ENCODE measurements around the gene LY86.
A peak's percentile ranks its signal among the peaks of the same experiment; 100 is the strongest.

Gene LY86

DNA sequence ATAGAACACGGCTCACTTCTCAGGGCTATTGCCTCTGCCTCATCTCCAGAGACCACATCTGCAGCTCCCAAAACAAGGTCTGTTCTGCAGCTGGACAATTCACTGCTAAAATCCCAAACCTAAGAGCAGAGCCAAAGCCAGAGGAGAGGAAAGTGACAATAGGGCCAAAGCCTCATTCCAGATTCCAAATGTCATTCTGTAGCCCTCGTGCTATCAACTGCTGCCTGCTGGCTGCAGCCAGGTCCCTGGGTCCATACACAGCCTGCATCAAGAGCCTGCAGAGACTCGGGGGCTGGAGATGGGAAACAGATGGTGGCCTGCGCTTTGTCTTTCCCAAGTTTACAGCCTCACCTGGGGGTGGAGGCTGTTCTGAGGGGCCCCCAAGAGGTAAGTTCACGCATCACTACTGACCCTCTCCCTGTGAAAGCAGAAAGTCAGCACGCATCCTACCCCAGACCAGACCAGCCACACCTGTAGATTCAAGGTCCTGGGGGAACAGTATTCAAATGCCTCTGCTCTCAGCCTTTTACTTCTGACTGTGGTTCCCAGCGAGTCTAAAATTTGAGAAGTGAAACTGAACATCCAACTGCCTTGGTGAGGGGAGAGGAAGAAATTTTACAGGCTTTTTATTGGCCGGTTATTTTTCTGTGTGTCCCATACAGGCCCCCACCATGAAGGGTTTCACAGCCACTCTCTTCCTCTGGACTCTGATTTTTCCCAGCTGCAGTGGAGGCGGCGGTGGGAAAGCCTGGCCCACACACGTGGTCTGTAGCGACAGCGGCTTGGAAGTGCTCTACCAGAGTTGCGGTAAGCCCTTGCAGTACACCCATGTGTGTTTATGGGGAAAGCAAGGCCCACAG is at the start of gene LY86:
Gene LY86 (plus strand): TSS at position 657 of the 860 bp plus-strand sequence. CDS start 15 bp downstream, at position 672.
- no peak for DNase-seq (ENCODE audit: insufficient read length, low spot score)

DNA sequence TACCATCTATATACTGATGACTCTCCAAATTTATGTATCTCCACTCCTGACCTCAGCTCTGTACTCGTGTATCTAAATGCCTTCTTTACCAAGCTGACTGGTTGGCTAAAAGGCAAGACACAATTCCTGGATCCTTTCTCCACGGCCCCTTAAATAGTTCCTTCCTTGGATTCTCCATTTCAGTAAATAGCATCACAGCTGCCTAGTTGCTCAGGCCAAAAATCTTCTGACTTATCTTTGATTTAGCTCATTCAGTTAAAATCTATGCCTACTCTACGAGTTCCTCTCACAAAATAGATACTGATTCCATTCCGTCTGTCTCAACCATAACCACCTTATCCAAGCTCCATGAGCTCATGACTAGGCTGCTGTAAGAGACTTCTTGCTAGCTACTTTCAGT is 49.5 kb upstream of the LY86 start:
- FAIRE-seq (no peak), DNase-seq (ENCODE audit: insufficient read length, low spot score) (no peak)

More for the DNA sequence above, at the start of gene LY86:
- FAIRE-seq = peak; percentile 100

DNA sequence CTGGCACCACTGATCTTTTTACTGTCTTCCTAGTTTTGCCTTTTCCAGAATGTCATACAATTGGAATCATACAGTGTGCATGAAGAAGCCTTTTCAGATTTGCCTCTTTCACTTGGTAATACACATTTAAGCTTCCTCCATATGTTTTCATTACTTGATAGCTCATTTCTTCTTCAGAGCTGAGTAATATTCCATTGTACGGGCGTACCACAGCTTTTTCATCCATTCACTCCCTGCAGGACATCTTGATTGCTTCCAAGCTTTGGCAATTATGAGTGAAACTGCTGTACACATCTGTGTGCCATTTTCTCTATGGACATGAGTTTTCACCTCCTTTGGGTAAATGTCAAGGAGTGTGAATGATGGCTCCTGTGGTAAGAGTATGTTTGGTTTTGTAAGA is 46.2 kb upstream of the LY86 start:
- FAIRE-seq (no peak), DNase-seq (ENCODE audit: insufficient read length, low spot score) (no peak)

DNA sequence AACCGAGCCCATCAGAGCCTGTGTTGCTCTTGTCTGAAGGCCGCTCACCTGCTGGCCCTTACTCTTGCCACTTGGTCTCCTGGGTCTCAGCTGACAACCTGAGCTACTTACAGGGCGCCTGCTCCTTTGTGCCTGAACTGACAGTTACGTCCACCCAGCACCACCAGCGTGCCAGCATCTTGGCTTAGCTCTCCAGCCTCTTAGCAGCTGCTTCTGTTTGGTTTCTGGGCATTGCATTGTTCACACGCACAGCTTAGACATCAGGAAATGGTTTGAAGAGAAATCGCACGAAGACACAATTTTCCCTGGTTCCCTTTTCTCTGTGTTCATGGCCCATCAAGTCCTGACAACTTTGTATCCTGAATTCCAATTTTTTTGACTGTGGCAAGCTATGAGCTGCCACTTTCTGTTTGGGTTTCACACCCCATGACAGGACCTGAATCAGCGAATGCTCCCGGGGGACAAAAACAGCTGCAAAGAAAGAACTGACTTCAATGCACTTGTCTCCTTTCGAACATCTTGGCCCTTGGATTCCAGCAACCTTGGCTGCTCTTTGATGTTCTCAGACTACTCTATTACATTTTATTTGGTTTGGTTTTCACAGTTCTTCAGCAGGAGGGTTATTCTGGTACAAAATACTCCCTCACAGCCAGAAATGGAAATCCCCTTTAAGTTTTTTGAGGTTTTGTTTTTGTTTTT is 45.2 kb upstream of the LY86 start:
- peak; percentile 21 for FAIRE-seq
- DNase-seq (ENCODE audit: insufficient read length, low spot score) = peak; percentile 15

DNA sequence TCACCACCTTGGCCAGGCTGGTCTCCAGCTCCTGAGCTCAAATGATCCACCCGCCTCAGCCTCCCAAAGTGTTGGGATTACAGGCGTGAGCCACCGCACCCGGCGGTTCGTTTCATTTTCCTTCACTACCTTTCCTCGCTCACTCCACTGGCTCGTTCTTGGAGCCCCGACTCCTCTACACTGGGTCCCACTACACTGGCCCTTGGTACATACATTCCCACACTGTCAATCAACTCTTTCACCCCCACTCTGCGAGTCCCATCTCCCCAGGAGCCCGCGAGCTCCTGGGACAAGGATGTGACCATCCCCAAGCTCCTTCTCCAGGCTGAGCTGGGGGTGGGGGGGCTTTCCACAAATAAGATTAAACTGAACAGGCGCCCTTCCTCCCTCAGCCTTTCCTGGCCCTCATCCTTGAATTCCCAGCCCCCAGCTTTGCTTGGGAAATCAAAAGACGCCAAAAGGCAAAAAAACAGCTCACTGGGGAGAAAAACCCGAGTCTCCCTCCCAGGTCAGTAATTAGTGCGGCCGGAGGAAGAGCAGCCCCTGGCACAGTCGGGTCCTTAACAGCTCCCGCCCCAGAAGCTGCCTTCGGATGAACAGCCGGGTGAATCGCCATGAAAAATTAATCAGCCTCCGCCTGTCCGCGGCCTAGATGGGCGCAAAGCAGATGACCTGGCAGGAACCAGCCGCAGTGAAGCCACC is 42.8 kb upstream of the LY86 start:
- no peak for DNase-seq (ENCODE audit: insufficient read length, low spot score)
- no peak for FAIRE-seq

DNA sequence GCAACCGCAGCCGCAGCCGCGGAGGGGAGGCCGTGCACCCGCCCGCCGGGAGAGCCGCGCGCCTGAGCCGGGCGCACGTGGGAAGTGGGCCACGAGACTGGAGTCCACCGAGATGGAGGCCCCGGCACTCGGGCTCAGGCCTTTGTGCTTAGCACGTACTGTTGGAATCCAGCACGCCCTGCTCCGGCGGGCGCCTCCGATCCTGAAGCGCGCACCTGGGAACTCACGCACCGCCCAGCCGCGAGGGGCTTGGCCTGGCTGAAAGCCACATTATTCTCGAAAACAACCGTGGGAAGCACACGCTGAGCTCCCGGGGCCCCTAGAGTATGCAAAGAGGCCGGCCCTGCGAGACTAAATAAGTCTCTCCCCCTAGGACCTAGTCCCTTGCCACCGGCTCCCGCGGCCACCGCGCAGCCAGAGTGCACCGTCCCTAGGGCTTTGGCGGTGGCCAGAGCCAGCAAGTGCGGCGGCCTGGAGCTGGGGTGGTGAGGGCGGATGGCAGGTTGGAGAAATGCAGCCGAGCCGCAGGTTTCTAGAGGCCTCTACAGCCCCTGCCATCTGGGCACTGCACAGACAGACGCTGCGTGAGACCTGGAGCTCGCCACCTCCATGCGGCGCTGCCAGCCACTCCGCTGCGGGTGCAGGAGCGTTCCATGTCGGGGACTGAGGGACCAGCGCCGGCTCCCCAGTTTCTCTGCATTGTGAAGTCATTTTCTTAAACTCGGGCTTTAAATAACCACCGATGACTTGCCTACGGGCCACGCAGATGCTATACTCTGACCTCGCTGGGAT is 42.0 kb upstream of the LY86 start:
- DNase-seq (ENCODE audit: insufficient read length, low spot score) (peak; percentile 36), FAIRE-seq (peak; percentile 59)

DNA sequence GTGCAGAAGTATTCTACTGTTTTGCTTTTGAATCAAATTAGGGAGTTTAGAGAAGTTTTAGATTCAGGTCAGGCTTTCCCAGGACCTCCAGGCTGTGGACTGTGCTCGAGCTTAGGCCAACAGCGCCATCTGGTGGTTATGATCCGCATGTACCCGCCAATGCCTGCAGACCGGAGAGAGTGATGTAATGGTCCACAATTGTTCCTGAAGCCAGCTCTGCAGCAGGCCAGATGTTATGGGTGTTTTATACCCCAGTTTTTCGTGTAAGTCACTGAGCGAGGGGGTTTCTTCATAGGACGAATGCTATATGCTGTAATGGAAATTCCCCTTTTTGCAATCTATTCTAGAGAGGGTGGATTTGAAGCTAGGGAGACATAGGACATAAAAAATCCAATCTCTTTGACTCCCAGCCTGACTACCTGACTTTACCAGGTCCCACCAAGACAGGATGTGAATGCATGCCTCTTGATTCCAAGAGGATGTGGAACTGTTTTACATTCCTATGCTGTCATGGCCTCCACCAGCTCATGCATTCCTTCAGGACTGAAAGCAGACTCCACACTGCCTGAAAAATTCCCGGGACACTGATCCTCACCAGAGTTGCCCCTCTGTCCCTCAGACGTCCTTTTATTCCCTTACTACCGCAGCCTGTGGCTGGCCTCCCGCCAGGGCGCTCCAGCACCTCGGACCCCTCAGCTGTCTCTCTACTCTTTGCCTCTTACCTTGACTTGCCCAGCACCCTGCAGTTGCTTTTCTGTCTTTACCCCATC is 41.2 kb upstream of the LY86 start:
- FAIRE-seq = peak; percentile 98

DNA sequence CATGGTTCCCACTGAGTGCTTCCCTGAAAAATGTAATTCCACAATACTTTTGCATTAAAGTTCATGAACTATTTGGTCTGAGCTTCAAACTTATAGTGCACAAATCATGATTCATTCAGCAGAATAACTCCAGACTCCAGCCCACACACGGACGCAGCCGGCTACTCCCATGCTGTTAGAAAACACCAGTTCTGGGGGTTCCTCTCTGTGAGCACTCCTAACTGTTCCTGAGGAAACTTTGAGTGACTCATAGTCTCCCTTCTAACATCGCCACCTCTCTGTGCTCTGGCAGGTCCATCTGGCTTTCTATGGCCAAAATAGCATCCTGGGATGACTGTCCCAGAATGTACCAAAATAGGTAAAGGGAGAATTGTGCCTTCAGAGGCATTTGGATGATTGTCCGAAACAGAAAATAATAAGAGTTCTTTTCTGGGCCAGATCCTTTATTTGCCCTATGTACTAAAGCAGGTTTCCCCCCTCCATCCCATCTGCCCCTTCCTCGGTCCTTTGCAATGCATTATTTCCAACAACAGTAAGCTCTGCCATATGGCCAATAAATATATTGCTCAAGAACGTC is 32.3 kb upstream of the LY86 start:
- FAIRE-seq (no peak), DNase-seq (ENCODE audit: insufficient read length, low spot score) (no peak)

More for the DNA sequence above, 41.2 kb upstream of the LY86 start:
- peak; percentile 70 for DNase-seq (ENCODE audit: insufficient read length, low spot score)

DNA sequence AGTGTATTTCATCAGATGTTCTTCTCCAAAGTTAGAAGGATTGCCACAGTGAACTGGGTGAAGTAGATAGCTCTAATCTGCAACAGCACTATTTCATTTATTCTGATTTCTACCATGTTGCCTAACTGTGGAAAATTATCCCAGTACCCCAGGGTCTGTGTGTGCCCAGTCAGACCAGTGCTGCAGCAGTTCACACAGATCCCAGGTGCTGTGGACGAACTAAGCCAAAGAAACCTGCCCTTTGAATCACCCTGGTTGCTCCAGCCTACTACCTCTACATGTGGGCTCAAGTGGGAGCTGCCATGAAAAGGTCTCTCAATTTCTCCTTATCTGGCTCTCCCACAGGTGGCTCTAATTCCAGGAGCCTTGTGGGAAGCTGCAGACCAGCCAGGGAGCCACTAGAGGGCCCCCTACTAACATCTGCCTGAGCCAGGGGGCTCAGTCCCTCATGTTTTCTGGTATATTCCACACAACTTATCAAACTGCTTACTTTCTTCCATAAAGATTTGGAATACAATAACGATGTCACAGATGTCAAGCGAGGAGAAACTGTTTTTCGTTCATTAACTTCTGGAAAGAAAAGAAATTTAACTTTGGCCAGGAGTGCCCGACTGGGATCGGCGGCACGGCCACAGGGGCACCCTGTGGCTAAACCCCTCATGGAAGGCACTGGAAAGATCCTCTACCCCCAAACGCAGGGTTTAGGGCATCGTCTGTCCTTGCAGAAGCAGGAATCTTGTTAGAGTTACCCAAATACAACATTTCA is 31.6 kb upstream of the LY86 start:
- FAIRE-seq (peak; percentile 95), DNase-seq (ENCODE audit: insufficient read length, low spot score) (peak; percentile 22)

DNA sequence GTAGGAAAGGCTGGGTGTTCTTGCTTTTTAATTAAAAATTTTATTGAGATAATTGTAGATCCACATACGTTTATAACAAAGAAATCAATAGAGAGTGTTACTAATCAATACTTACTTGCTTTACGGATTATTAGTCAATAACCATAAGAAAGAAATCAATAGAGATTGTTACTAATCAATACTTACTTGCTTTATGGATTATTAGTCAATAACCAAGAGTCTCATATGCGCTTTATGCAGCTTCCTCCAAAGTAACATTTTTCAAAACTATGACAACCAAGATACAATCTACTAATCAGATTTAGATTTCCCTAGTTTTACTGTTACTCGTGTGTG is 31.0 kb upstream of the LY86 start:
- DNase-seq (ENCODE audit: insufficient read length, low spot score) (no peak), FAIRE-seq (peak; percentile 4)

DNA sequence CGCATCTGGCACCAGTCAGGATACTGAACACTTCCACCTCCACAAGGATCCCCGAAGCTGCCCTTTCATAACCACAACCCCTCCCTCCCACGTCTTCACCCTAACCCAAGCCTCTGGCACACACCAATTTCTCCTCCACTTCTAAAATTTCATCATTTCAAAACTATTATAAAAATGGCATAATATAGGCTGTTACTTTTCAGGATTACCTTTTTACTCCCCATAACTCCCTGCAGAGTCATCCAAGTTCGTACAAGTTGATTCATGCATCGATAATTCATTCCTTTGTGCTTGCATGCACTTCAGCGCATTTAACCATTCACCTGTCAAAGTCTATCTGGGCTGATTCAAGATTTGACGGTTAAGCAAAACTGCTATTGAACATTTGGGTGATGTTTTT is 30.6 kb upstream of the LY86 start:
- no peak for FAIRE-seq

DNA sequence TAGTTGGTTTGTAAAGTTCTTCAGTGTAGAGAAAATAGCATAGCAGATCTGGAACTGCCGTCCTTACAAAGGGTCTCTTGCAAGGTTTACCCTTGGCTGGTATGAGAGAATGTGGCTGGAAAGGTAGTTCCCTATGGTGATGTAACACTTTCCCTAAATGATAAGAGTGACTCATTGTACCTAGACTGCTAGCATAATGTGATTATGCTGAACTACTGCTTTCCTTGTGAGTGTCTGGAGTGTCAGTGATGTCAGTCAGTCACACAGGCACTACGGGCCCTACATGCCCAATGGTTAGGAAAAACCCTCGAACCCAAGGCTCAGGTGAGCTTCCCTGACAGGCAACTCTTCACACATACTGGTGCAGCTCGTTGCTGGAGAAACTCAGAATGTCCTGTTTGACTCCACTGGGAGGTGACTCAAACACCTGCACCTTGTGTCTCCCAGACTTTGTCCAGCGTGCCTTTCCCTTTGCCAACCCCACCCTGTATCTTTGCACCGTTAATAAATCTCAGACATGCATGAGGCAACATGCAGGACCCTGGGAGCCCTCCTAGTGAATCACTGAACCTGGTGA is 28.4 kb upstream of the LY86 start:
- FAIRE-seq = peak; percentile 77
- DNase-seq (ENCODE audit: insufficient read length, low spot score) = no peak

More for the DNA sequence above, 30.6 kb upstream of the LY86 start:
- no peak for DNase-seq (ENCODE audit: insufficient read length, low spot score)

DNA sequence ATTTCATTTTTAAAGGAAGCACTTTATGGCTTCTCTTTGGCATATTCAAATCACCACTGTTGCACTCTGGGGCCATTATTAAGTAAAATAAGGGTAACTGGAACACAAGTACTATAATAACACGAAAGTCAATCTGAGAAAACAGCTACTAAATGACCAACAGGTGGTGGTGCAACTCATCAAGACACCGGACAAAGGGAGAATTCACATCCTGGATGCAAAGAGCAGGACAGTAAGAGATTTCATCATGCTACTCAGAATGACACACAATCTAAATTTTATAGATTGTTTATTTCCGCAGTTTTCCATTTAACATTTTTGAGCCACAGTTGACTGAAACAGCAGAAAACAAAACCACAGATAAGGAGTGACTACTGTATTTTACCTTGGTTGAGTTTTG is 27.6 kb upstream of the LY86 start:
- FAIRE-seq = no peak
- DNase-seq (ENCODE audit: insufficient read length, low spot score) = no peak

DNA sequence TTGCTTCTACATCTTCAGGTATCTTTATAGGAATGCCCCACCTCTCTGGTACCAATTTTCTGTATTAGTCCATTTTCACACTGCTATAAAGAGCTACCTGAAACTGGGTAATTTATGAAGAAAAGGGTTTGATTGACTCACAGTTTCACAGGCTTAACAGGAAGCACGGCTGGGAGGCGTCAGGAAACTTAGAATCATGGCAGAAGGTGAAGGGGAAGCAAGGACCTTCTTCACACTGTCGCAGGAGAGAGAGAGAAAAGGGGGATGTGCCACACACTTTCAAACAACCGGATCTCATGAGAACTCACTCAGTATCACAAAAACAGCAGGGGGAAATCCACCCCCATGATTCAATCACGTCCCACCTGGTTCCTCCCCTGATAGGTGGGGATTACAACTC is 24.4 kb upstream of the LY86 start:
- FAIRE-seq (no peak), DNase-seq (ENCODE audit: insufficient read length, low spot score) (no peak)

DNA sequence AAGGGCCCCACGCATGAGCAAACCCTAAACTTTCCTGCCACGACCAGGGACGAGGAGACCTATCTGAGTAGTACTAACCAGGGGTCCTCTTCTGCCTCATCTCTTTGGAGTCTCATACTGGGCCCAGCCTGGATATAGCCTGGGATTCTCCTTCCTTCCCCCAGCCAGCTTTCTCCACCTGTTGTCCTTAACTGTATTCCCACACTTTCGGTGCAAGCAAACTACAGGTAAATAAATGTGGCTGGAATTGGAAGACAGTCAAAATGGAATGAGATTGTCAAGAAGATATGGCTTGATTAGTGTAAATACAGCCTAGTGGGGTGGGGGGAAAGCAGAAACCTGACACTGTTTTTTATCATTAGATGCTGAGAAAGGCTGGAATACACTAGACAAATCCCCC is 23.5 kb upstream of the LY86 start:
- DNase-seq (ENCODE audit: insufficient read length, low spot score) (no peak), FAIRE-seq (no peak)

DNA sequence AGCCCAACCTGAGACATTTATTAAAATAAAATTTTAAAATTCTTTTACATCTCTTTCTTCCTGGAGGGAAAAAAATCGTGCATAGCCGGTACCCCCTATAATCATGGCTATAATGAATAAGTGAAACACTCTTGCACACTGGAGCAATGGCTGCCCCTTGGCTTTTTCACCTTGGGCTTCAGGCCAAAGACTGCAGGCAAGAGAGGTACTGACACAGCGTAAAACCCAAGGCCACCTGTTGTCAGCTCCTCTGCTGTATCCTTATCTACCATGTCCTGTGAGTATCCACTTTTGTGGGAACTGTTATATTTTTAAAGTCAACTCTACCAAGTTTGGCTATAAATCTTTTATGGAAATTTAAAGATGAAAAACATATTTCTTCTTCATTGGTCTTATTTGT is 23.0 kb upstream of the LY86 start:
- FAIRE-seq (no peak), DNase-seq (ENCODE audit: insufficient read length, low spot score) (no peak)

DNA sequence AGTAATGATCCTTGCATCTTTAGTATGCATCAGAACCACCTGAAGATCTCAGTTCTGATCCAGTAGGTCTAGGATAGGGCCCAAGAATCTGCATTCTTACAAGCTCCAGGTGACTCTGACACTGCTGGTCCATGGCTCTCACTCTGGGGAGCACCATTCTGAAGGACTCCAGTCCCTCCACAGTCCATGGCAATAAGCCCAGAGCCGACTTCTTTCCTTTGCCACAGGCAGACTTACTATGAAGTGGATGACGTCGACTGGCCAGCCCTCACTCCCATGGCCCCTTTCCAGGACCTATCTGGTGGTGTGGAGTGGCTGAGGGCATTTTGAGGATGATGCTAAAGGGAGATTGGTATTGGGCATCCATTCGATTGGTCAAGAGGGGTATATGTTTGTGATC is 21.8 kb upstream of the LY86 start:
- no peak for DNase-seq (ENCODE audit: insufficient read length, low spot score)
- no peak for FAIRE-seq

DNA sequence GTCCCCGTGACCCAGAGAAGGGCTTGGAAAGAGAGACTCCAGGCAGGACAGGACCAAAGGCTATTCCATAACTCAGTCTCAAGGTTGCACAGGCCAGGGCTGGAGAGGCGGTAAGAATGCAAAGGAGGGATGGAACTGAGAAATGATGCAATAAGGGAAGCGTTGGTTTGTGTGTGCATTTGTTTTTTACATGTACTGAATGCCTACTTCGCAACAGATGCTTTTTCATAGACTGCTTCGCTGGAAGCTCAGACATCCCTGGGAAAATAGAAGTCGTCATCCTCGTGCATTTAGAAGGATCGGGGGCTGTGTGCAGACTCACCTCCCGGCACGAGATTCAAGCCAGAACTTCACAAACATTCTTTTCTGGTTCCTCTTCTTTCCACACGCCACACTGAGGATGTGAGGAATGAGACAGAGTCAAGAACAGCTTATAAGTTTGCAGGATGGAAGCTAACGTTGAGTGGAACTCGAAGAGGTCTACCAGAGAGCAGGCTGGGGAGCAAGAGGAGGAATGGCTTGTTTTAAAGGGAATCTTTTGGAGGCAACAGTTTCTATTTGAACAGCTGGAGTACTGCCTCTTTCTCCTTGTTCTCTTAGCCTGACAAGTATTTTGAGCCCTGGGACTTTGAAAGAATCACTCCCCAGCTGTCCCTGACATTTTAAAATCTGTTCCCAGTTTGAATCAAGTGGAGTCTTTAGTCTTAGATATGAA is 19.3 kb upstream of the LY86 start:
- no peak for DNase-seq (ENCODE audit: insufficient read length, low spot score)
- no peak for FAIRE-seq
